Omental fat pad (tissue), 4 donors: Measurements from ENCODE around the gene A2ML1. TPM values are rescaled to one million over a fixed set of nuclear protein-coding genes. Genes with fewer than 3 reads are reported as not detected.

Experiments
- ATAC-seq: fragments of 150-250 bp; one replicate; pipeline ENCODE4 v1.9.1; 2016; ENCODE audit warnings: mild to moderate bottlenecking, moderate library complexity; ENCODE audit not compliant: low FRiP score
- DNase-seq: peaks from one replicate; pipeline ENCODE4 v3.0.0-alpha.2; 2019; ENCODE audit warnings: low spot score
- CTCF ChIP-seq, 3 donors: fragments of 450-650 bp; IDR thresholded peaks; one replicate each; pipeline ENCODE4 v1.5.1; 2016 to 2017; ENCODE audit warnings: antibody characterized with exemption in 3 of 3, mild to moderate bottlenecking in 3 of 3, moderate library complexity in 2 of 3
- total RNA-seq, 4 donors: library from RNA; depleted of rRNA; stranded (reverse); fragments of >200 nt; gene quantifications; one replicate each; pipeline ENCODE4 v1.1.0, GENCODE V29; 2016

The A2ML1 gene
- total RNA-seq, 4 donors from 2014 or later, result not detected

DNA sequence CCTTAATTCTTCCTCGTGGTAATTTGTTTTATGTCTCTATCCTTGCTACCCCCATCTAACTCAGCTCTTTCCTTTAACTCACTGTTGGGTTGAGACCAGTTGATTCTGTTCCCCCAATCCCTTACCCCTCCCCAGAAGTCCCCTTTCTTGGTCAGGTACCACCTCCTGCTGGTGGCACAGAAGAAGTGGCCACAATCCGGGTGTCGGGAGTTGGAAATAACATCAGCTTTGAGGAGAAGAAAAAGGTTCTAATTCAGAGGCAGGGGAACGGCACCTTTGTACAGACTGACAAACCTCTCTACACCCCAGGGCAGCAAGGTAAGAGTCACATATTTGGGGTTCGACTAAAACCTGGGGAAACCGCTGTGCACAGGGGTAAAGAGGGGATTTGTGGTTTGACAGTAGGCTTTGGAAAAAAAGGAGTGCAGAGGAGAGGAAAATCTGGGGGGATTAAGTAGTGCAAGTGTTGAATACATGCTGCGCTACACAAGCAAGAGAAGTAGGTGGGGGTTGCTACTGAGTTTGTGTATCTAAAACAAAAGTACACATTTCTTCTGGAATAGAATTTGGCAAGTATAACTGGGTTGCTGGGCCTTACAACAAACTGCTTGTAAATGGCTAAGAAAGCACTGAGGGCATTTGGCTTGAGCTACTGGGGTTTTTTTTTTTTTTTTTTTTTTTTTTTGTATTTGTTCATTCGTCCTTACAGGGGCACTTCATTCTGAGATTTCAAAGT, 1.3 kb downstream of the A2ML1 start:
- DNase-seq, result no peak
- ATAC-seq, result no peak
- TF ChIP-seq CTCF (IDR thresholded peaks at IDR 0.05), result peak in 1 of 3 donors; percentile 21

- DNase-seq, result no peak
- no peak for TF ChIP-seq CTCF (IDR thresholded peaks at IDR 0.05)
- no peak for ATAC-seq
Observed at GRCh38 chr12:8827551-8828256, 5.3 kb downstream of the A2ML1 start.

- no peak for TF ChIP-seq CTCF (IDR thresholded peaks at IDR 0.05)
- DNase-seq (no peak), ATAC-seq (no peak)
Observed at GRCh38 chr12:8828257-8829124, 6.1 kb downstream of the A2ML1 start.

GRCh38 chr12:8829125-8829518, 6.7 kb downstream of the A2ML1 start:
- TF ChIP-seq CTCF (IDR thresholded peaks at IDR 0.05), result no peak
- DNase-seq, result no peak
- ATAC-seq, result no peak

- TF ChIP-seq CTCF (IDR thresholded peaks at IDR 0.05), result no peak
- DNase-seq, result no peak
- ATAC-seq, result no peak
Observed at GRCh38 chr12:8829621-8830020, 7.2 kb downstream of the A2ML1 start.

- ATAC-seq, result no peak
Observed at GRCh38 chr12:8831116-8831515, 8.7 kb downstream of the A2ML1 start.

More at GRCh38 chr12:8831116-8831515, 8.7 kb downstream of the A2ML1 start:
- DNase-seq, result no peak
- TF ChIP-seq CTCF (IDR thresholded peaks at IDR 0.05), result no peak
